Kidney epithelial cell (primary cell): Measurements from ENCODE around the gene RYR3. TPM values are rescaled to one million over a fixed set of nuclear protein-coding genes. Genes with fewer than 3 reads are reported as not detected.

Source experiments
- DNase-seq: peaks from one replicate; pipeline ENCODE4 v3.0.0-alpha.2; 2010; ENCODE audit warnings: low read depth
- H3K27me3 ChIP-seq: 2 replicates; pipeline ENCODE4 v1.6.0; 2011; ENCODE audit warnings: low read length; ENCODE audit not compliant: control insufficient read depth, insufficient read depth
- H3K36me3 ChIP-seq: 2 replicates; pipeline ENCODE4 v1.5.1; 2011; ENCODE audit warnings: low read length; ENCODE audit not compliant: control insufficient read depth, insufficient read depth
- H3K4me3 ChIP-seq: 2 replicates; pipeline ENCODE4 v1.5.1; 2011; ENCODE audit warnings: low read depth, mild to moderate bottlenecking, control low read depth, low read length
- CTCF ChIP-seq: IDR thresholded peaks from 2 replicates; pipeline ENCODE4 v1.5.1; 2011; ENCODE audit warnings: mild to moderate bottlenecking, moderate library complexity, low read length, control low read depth, inconsistent platforms; ENCODE audit not compliant: insufficient read depth, poor library complexity, severe bottlenecking
- total RNA-seq: library from RNA; depleted of rRNA; stranded (reverse); fragments of >200 nt; gene quantifications from 2 replicates; pipeline ENCODE4 v1.2.3, GENCODE V29; 2015

RYR3 gene
- total RNA-seq, 1 donor from 2014 or later: 0.50 TPM

GRCh38 chr15:33545866-33546265, 235.1 kb downstream of the RYR3 start:
- no peaks in the 10 kb centered on the region for H3K36me3 ChIP-seq
- TF ChIP-seq CTCF: no peak
- no peaks in the 10 kb centered on the region for H3K27me3 ChIP-seq
- DNase-seq: no peak
- H3K4me3 ChIP-seq: no peak overlapping the region

GRCh38 chr15:33547876-33548275, 237.1 kb downstream of the RYR3 start:
- Histone ChIP-seq H3K27me3 (no peaks in the 10 kb centered on the region), H3K36me3 (no peaks in the 10 kb centered on the region), H3K4me3 (no peak overlapping the region)
- no peak for TF ChIP-seq CTCF
- DNase-seq: peak; percentile 41

GRCh38 chr15:33551860-33552259, 241.1 kb downstream of the RYR3 start:
- H3K27me3 ChIP-seq: no peaks in the 10 kb centered on the region
- no peak for TF ChIP-seq CTCF
- no peak overlapping the region for H3K4me3 ChIP-seq
- no peak for DNase-seq
- no peaks in the 10 kb centered on the region for H3K36me3 ChIP-seq

GRCh38 chr15:33553157-33553556, 242.4 kb downstream of the RYR3 start:
- no peak for DNase-seq
- no peaks in the 10 kb centered on the region for H3K36me3 ChIP-seq

GRCh38 chr15:33559207-33559890, 248.6 kb downstream of the RYR3 start:
- no peak for TF ChIP-seq CTCF
- no peak for DNase-seq
- H3K4me3 ChIP-seq: no peak overlapping the region
- no peaks in the 10 kb centered on the region for H3K36me3 ChIP-seq
- no peaks in the 10 kb centered on the region for H3K27me3 ChIP-seq

More at GRCh38 chr15:33553157-33553556, 242.4 kb downstream of the RYR3 start:
- no peak for TF ChIP-seq CTCF
- Histone ChIP-seq H3K27me3 (no peaks in the 10 kb centered on the region), H3K4me3 (no peak overlapping the region)

- DNase-seq: no peak
- no peaks in the 10 kb centered on the region for H3K36me3 ChIP-seq
- TF ChIP-seq CTCF: no peak
- H3K4me3 ChIP-seq: no peak overlapping the region
- no peaks in the 10 kb centered on the region for H3K27me3 ChIP-seq
Measured at GRCh38 chr15:33561407-33561806, 250.6 kb downstream of the RYR3 start.
